NCI-H510A treated with DMSO at 0.1 percent for 48 hours (cell line): Measurements from ENCODE around the gene SEC24A.
"Not testable (repeated sequence)": the region's sequence is repeated elsewhere in the genome, so short reads cannot be mapped to it uniquely, and the experiment has no call there.

Experiments used
- DNase-seq: peaks from one replicate; lab custom pipeline; 2025; lab: John Stamatoyannopoulos, UW

Gene SEC24A

DNA sequence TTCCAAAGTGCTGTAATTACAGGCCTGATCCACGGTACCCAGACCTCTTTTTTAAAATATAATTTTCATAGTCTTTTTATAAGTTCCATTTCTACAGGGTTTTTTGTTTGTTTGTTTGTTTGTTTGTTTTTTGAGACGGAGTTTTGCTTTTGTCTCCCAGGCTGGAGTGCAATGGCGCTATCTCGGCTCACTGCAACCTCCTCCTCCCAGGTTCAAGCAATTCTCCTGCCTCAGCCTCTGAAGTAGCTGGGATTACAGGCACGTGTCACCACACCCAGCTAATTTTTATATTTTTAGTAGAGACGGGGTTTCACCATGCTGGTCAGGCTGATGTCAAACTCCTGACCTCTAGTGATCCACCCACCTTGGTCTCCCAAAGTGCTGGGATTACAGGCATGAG lies 2.1 kb downstream of the SEC24A start:
- not testable (repeated sequence) for DNase-seq

GRCh38 chr5:134651531-134651930 lies 2.9 kb downstream of the SEC24A start:
- DNase-seq, result no peak

DNA sequence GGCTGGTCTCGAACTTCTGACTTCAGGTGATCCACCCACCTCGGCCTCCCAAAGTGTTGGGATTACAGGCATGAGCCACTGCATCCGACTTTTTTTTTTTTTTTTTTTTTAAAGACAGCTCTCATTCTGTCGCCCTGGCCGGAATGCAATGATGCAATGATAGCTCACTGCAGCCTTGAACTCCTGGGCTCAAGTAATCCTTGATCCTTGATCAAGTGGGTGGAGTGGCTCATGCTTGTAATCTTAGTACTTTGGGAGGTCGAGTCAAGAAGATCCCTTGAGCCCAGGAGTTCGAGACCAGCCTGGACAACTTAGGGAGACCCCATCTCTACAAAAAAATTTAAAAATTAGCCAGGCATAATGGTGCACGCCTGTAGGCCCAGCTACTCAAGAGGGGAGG lies 8.1 kb downstream of the SEC24A start:
- DNase-seq, result no peak

DNA sequence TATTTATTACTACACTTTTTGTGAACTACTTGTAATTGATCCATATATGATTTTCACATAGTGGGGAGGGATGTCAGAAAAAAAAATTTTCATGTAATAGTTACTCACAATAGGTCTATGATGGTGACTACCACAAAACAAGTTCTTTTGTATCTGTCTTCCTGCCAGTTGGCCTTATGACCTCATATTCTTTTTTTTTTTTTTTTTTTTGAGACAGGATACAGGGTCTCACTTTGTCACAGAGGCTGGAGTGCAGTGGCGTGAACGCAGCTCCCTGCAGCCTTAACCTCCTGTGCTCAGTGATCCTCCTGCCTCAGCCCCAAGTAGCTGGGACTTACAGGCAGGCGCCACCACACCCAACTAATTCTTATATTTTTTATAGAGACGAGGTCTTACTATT lies 10.9 kb downstream of the SEC24A start:
- no peak for DNase-seq

- DNase-seq, result no peak
These were observed 11.3 kb downstream of the SEC24A start for GRCh38 chr5:134659922-134660321.

DNA sequence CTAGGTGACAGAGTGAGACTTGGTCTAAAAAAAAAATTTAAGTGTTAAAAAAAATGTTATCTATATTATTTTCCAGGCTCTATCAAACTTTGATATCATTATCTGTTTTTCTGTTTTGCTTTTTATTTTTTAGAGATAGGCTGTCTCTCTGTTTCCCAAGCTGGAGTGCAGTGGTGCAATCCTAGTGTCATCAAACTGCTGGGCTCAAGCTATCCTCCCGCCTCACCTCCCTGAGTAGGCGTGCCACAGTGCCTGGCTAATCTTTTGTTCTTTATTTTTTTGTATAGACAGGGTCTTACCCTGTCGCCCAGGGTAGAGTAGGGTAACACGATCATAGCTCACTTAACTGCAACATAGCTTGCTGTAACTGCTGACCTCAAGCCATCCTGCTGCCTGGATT lies 14.4 kb downstream of the SEC24A start:
- DNase-seq, result no peak

- DNase-seq, result no peak
These were observed 15.9 kb downstream of the SEC24A start for GRCh38 chr5:134664448-134664847.

DNA sequence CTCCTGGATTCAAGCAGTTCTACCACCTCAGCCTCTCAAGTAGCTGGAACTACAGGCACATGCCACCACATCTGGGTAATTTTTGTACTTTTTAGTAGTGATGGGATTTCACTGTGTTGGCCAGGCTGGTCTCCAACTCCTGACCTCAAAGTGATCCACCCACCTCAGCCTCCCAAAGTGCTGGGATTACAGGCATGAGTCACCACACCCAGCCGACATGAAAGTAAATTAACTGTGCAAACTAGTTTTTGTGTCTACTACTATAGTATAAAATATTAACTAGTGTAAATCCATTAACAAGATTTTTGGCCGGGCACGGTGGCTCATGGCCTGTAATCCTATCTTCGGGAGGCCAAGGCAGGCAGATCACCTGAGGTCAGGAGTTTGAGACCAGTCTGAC lies 25.0 kb downstream of the SEC24A start:
- DNase-seq, result not testable (repeated sequence)

GRCh38 chr5:134677357-134677756 lies 28.8 kb downstream of the SEC24A start:
- DNase-seq, result not testable (repeated sequence)

DNA sequence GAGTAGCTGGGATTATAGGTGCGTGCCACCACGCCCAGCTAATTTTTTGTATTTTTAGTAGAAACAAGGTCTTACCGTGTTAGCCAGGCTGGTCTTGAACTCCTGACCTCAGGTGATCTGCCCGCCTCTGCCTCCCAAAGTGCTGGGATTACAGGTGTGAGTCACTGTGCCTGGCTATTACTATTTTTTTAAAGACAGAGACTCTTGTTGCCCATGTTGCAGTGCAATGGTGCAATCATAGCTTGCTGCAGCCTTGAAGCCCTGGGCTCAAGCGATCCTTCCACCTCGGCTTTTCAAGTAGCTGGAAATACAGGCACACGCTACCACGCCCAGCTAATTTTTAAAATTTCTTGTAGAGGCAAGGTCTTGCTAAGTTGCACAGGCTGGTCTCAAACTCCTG lies 41.6 kb downstream of the SEC24A start:
- not testable (repeated sequence) for DNase-seq

DNA sequence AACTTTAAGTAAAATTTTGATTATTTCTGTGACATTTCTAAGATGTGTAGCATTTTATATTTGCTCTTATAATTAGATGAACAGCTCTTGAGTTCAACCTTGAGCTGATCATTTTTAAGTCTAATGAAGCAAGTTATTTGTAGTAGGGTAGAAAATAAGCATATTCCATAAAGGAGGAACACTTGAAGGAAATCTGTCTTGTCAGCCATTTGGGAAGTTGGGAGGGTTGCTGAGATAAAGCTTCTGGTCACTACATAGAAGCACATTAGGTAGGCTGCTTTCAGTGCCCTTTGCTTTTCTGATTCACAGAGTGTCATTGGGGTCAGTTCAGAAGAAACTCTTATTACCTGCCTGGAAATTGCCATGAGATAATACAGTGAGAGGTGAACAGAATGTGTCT lies 44.1 kb downstream of the SEC24A start:
- no peak for DNase-seq

GRCh38 chr5:134708301-134708700 lies 59.7 kb downstream of the SEC24A start:
- DNase-seq, result no peak

DNA sequence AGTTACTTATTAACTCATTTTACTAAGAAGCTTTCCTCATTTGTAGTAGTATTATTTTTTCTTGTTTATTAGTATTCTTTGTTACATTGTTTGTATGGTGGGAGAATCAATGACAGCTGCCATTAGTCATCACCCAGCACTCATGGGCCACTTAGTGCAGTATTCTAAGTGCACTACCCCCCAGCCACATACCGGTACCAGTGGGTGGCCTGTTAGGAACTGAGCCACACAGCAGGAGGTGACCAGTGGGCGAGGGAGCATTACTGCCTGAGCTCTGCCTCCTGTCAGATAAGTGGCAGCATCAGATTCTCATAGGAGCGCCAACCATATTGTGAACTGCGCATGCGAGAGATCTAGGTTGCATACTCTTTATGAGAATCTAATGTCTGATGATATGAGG lies 65.5 kb downstream of the SEC24A start:
- DNase-seq, result no peak

DNA sequence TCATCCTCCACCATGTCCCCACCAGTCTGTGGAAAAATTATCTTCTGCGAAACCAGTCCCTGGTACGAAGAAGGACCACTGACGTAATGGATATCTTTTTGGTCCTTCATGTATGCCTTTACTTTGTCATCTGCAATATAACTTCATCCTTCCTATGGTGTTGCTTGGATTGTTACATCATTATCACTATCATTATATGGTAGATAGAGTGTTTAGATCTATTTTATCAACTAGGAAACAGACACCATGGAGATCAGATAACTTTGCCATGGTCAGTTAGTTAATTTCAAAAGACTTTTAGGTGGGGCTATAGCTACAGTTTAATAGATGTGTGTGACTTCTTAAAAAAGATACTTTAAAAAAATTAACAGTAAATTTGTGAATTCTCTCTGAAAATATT lies 66.0 kb downstream of the SEC24A start:
- no peak for DNase-seq

DNA sequence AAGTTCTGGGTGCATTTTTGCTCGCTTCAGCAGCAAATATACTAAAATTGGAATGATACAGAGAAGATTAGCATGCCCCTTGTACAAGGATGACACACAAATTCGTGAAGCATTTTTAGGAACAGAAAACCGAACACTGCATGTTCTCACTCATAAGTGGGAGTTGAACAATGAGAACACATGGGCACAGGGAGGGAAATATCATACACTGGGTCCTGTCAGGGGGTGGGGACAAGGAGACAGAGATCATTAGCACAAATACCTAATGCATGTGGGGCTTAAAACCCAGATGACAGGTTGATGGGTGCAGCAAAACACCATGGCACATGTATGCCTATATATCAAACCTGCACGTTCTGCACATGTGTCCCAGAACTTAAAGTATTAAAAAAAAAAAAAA lies 66.9 kb downstream of the SEC24A start:
- not testable (repeated sequence) for DNase-seq

- no peak for DNase-seq
These were observed 76.3 kb downstream of the SEC24A start for GRCh38 chr5:134724872-134725271.

- no peak for DNase-seq
These were observed 84.2 kb downstream of the SEC24A start for GRCh38 chr5:134732819-134733218.

- no peak for DNase-seq
These were observed 86.7 kb downstream of the SEC24A start for GRCh38 chr5:134735243-134735642.

DNA sequence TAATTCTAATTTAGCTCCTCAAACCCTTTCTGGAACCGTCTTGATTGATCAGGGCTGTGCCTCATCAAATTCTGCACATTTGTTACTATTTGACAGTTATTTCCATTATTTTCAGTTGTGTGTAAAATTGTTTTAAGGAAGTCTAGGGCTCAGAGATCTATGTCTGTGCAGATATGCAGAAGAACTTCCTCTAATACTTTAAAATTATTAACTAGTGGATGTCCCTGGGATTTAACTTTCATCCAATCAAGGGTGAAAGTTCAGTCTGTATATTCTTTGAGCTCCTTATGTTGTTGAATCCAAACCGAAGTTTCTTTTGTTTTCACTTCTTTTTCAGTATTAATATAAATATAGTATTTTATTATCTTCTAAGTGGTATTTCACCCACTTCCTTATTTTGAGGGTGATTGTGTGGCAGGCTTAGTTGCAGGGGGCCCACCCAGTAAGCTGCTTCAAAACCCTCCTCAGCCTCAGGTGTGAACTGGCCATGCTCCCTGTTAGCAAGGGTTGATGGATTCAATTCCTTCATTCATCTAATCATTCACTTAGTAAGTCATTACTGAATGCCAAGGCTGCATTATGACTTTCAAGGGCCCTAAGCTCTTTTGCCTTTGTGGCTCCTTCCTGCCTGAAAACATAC lies 87.7 kb downstream of the SEC24A start:
- no peak for DNase-seq

DNA sequence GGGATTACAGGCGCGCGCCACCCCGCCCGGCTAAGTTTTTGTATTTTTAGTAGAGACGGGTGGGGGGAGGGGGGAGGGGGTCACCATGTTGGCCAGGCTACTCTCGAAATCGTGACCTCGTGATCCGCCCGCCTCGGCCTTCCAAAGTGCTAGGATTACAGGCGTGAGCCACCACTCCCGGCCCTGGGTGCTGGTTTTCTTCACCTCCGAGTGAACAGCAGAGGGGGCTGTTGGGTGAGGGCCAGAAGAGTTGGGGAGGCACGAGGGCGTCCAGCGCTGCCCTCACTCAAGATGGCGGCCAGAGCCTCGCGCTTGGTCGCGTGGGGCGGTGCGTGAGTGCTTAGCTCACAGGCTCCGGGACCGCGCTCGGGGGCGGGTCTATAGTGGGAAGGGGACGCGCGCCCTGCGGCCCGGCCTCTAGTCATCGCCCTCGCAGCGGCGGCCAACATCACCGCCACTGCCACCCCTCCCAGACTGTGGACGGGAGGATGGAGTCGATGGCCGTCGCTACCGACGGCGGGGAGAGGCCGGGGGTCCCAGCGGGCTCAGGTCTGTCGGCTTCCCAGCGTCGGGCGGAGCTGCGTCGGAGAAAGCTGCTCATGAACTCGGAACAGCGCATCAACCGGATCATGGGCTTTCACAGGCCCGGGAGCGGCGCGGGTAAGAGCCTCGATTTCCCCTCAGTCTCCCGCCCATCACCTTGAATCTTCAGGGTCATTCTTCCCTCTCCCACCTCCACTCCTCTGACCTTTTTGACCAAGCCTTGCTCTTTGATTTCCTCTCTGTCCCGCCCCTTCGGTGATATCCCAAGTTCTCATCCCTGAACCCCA lies 89.8 kb downstream of the SEC24A start, which contains the start of gene CAMLG:
TSS of gene CAMLG (plus strand) at position 416 of the 830 bp plus-strand sequence. CDS start at position 489, 73 bp downstream.
- peak; percentile 75 for DNase-seq

DNA sequence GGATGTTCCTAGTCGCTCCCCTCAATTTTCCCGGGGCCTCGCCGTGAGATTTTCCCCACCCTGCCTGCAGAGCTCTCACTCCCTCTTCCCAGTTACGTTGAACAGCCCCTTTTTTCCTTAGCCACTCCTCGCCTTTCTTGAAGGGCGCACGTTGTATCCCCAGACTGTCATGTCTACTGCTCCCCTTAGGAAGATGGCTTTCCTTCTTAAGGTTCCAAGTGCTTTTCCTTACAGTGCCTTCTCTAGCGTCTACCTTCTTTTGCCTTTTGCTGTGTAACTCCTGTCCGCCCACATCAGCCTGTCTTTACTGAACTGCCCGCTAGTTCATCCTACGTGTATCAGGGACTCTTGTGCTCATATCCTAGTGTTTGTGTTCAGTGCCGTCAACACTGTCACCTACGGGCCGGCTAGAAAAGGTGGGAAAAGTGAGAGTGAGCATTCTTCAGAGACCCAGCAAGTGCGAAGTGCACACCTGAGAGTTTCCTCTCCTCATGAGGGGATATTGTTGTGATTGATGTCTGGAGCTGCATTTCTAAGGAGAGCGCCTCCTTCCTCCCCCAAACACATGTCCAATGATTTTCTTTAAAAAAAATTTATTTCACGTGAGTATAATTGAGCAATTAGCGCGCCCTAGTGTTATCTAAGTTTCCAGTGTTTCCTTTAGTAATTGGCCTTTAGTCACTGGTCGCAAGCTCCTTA lies 90.5 kb downstream of the SEC24A start:
- peak; percentile 34 for DNase-seq

GRCh38 chr5:134741052-134741451 lies 92.5 kb downstream of the SEC24A start:
- no peak for DNase-seq

GRCh38 chr5:134742134-134742533 lies 93.5 kb downstream of the SEC24A start:
- no peak for DNase-seq
